HUES48 (cell line): ENCODE data around the gene NIPAL3.

Source experiments
- H3K27ac ChIP-seq: one replicate; pipeline ENCODE4 v1.7.0; 2013; ENCODE audit warnings: low read depth, low read length, inconsistent platforms
- H3K27me3 ChIP-seq: 2 replicates; pipeline ENCODE4 v1.6.1; 2013; ENCODE audit warnings: mild to moderate bottlenecking, low read length; ENCODE audit not compliant: control insufficient read depth, insufficient read depth
- H3K36me3 ChIP-seq: 2 replicates; pipeline ENCODE4 v1.6.1; 2013; ENCODE audit warnings: low read length; ENCODE audit not compliant: control insufficient read depth, insufficient read depth
- H3K4me1 ChIP-seq: 2 replicates; pipeline ENCODE4 v1.6.1; 2013; ENCODE audit warnings: mild to moderate bottlenecking, low read length; ENCODE audit not compliant: control insufficient read depth, insufficient read depth
- H3K4me3 ChIP-seq: 2 replicates; pipeline ENCODE4 v1.5.1; 2013; ENCODE audit warnings: mild to moderate bottlenecking, low read depth, low read length
- H3K9ac ChIP-seq: 2 replicates; pipeline ENCODE4 v1.6.1; 2013; ENCODE audit warnings: mild to moderate bottlenecking, low read depth, low read length, moderate library complexity
- H3K9me3 ChIP-seq: 2 replicates; pipeline ENCODE4 v1.6.1; 2013; ENCODE audit warnings: low read length; ENCODE audit not compliant: control insufficient read depth, insufficient read depth

Gene NIPAL3

DNA sequence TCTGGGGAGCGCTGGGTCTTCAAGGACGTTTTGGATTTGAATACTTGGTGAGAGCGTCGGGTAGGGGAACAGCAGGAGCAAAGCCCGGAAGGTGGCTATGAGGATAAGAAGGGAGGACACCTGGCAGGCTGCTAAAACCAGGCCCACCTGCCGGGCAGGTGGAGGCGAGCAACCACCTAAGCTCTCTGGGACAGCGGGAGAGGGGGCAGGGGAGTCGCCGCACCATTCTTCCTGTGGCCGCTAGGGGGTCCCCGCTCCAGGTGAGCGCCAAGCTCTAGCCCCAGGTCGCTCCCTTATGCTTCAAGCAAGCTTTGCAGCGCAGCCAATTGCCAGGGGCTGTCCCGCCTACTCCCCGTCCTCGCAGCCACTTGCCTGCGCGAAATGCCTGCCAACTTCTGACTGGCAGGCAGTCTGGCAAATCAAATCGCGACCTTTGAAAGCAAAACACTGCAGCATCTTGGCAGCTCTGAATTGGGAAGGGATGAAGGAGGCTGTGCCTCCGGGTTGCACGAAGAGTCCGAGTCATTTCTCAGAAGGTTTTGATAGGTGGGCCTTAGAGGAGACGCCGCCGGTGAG is at the start of gene NIPAL3:
Gene NIPAL3, plus strand, starts transcription at position 469 of the 576 bp plus-strand sequence. CDS start 3,746 bp downstream, outside the sequence.
- Histone ChIP-seq H3K4me3 (peak within 1 kb of the TSS; percentile 74), H3K36me3 (no peaks in the 10 kb centered on the region), H3K9ac (no peak within 1 kb of the TSS), H3K27me3 (no peaks in the 10 kb centered on the region), H3K27ac (peak within 1 kb of the TSS; percentile 57), H3K4me1 (peaks cover 12% of the 10 kb centered on the region), H3K9me3 (no peaks in the 10 kb centered on the region)

DNA sequence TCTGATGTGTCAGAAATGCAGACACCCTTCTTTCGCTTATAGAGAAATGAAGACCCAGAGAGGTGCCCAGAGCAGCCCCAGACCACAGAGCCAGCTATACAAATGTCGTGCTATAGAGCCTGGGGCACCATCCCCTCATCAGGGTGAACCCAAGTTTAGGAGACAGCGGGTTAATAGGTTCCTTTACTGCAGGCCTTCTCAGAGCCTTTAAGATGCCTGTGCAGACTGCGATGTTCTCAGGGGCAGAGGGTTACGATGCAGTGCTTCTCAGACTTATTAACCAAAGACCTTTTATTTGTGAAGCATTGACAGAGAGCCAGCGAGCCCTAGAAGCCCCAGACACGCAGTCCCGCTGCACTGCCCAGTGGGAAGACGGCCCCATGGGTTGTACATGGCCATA is 48.9 kb upstream of the NIPAL3 start:
- no peaks in the 10 kb centered on the region for H3K27me3 ChIP-seq
- H3K27ac ChIP-seq: no peak overlapping the region
- no peaks in the 10 kb centered on the region for H3K9me3 ChIP-seq
- peaks cover 10% of the 10 kb centered on the region; the same call in 1 of the 2 replicates for H3K4me1 ChIP-seq
- H3K9ac ChIP-seq: no peak overlapping the region
- H3K4me3 ChIP-seq: no peak overlapping the region
- H3K36me3 ChIP-seq: no peaks in the 10 kb centered on the region; the same call in 1 of the 2 replicates

- H3K9ac ChIP-seq: no peak overlapping the region
- no peaks in the 10 kb centered on the region; the same call in 1 of the 2 replicates for H3K36me3 ChIP-seq
- no peaks in the 10 kb centered on the region for H3K9me3 ChIP-seq
- no peak overlapping the region for H3K27ac ChIP-seq
- peaks cover 6% of the 10 kb centered on the region; the same call in 1 of the 2 replicates for H3K4me1 ChIP-seq
- H3K4me3 ChIP-seq: no peak overlapping the region
- H3K27me3 ChIP-seq: no peaks in the 10 kb centered on the region
Measured at GRCh38 chr1:24369199-24369598, 46.4 kb upstream of the NIPAL3 start.

DNA sequence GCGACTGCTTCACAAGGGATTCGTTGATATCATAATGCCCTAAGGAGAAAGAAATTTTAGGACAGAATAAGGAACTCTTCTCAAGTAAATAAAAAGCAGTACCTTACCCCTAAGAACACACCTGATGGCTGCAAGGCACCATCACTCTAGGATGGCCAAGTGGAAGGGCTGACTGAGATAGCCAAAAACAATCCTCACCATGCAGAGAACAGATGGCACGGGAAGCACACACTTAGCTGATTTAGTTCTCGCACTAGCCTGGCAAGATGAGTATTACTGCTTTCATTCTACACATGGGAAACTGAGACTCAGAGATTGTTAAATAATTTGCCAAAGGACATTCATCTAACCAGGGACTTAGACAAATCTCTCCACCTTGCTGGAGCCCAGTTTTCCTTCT is 45.8 kb upstream of the NIPAL3 start:
- no peaks in the 10 kb centered on the region for H3K9me3 ChIP-seq
- H3K4me3 ChIP-seq: no peak overlapping the region
- peaks cover 1% of the 10 kb centered on the region for H3K4me1 ChIP-seq
- no peak overlapping the region for H3K9ac ChIP-seq
- no peak overlapping the region for H3K27ac ChIP-seq
- H3K27me3 ChIP-seq: no peaks in the 10 kb centered on the region
- no peaks in the 10 kb centered on the region; the same call in 1 of the 2 replicates for H3K36me3 ChIP-seq

- H3K4me3 ChIP-seq: no peak overlapping the region
- no peaks in the 10 kb centered on the region; the same call in 1 of the 2 replicates for H3K36me3 ChIP-seq
- H3K27ac ChIP-seq: no peak overlapping the region
- H3K9me3 ChIP-seq: no peaks in the 10 kb centered on the region
- H3K27me3 ChIP-seq: no peaks in the 10 kb centered on the region
- H3K9ac ChIP-seq: no peak overlapping the region
- peaks cover 12% of the 10 kb centered on the region for H3K4me1 ChIP-seq
Measured at GRCh38 chr1:24373044-24373443, 42.6 kb upstream of the NIPAL3 start.

- Histone ChIP-seq H3K27me3 (no peaks in the 10 kb centered on the region), H3K9me3 (no peaks in the 10 kb centered on the region), H3K4me1 (peaks cover 12% of the 10 kb centered on the region), H3K36me3 (peaks cover under 1% of the 10 kb centered on the region; the same call in 1 of the 2 replicates), H3K27ac (no peak overlapping the region), H3K4me3 (no peak overlapping the region), H3K9ac (no peak overlapping the region)
Measured at GRCh38 chr1:24373710-24374109, 41.9 kb upstream of the NIPAL3 start.

DNA sequence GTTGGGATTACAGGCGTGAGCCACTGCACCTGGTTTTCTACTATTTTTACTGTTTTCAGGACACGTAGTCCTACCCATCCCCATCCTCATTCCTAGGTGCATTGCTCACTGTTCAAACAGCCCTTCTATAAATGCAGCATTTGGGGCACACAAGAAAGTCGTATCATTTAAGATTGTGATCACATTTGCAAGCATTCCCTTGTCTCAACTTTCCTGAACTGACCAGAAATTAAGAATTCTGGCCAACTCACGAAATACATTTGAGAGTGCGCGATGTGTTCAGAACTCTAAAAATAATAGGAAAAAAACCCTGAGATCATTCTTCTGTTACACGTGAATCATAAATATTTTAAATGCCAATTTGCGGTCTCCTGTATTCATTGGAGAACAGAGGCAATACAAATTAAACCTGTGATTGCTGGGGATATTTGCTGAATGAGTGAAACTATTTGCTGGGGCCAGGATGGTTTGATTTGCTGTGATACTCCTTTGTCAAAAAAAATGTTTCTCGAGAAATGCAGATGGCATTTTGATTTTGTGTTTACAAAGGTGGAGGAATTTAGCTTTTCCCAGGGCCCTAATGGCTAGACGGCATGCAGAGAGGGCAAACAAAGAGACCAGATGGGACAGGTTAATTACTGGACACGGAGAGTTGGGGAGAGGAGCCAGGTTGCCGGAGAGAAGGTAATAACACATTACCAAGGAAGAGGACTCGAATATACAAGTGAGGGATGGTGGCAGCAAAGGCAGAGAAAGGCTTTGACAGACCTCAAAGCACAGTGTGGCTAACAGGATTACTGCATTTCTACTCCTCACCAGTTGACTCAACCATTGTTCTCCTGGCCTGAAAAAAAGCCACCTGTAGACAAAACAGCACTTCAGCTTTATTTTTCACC is 40.5 kb upstream of the NIPAL3 start:
- Histone ChIP-seq H3K27ac (peak overlapping the region; percentile 81), H3K4me3 (0 out of 2 replicates have a peak overlapping the region, but pooled peaks have one; percentile 6), H3K36me3 (peaks cover 11% of the 10 kb centered on the region; the same call in 1 of the 2 replicates), H3K9me3 (no peaks in the 10 kb centered on the region), H3K27me3 (no peaks in the 10 kb centered on the region), H3K9ac (peak overlapping the region; percentile 49; the same call in 1 of the 2 replicates), H3K4me1 (peaks cover 12% of the 10 kb centered on the region)

- Histone ChIP-seq H3K4me3 (no peak overlapping the region), H3K36me3 (peaks cover 11% of the 10 kb centered on the region; the same call in 1 of the 2 replicates), H3K9ac (no peak overlapping the region), H3K4me1 (peaks cover 11% of the 10 kb centered on the region), H3K27ac (no peak overlapping the region), H3K9me3 (no peaks in the 10 kb centered on the region), H3K27me3 (no peaks in the 10 kb centered on the region)
Measured at GRCh38 chr1:24379733-24380315, 35.8 kb upstream of the NIPAL3 start.

DNA sequence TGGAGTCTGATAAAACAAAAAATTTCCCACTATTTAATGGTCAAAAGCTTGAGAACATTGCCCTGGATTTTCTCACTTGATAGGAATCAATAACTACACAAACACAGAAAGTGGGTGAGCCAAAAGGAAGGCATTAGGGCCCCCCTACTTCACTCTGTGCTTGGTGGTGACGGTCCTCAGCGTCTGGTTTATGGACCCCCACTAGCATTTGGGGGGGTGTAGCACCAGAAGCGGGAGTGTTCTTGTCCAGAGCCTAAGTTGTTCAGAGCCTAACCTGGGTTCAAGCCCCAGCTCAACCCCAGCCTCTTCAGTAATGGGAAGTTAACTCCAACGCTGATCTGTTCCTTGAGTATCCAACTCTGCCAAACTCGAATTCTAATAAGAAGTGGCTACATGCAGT is 35.1 kb upstream of the NIPAL3 start:
- Histone ChIP-seq H3K9me3 (no peaks in the 10 kb centered on the region), H3K27ac (no peak overlapping the region), H3K36me3 (peaks cover 11% of the 10 kb centered on the region; the same call in 1 of the 2 replicates), H3K9ac (no peak overlapping the region), H3K4me1 (peaks cover 4% of the 10 kb centered on the region), H3K27me3 (no peaks in the 10 kb centered on the region), H3K4me3 (no peak overlapping the region)

DNA sequence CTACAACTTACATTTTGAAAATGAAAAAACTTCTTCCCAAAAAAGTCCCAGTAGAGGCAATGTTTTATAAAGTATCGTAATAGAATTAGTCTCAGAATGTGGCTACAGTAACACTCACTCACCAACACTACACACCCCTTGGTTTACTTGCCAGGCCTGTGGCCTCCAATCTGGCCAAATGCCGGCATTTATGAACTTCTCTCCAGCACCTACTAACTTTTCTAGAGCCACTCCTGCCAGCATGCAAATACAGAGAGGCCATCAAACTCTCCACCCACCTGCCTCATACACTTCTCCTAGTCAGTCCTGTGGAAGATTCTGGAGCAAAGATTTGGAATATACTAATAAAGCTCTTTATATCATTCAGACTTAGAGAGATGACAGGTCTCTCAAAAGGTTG is 34.3 kb upstream of the NIPAL3 start:
- H3K9me3 ChIP-seq: no peaks in the 10 kb centered on the region
- H3K36me3 ChIP-seq: peaks cover 11% of the 10 kb centered on the region; the same call in 1 of the 2 replicates
- no peaks in the 10 kb centered on the region for H3K27me3 ChIP-seq
- no peak overlapping the region for H3K9ac ChIP-seq
- H3K27ac ChIP-seq: no peak overlapping the region
- H3K4me1 ChIP-seq: no peaks in the 10 kb centered on the region
- H3K4me3 ChIP-seq: no peak overlapping the region
